GM23338 (cell line): Measurements from ENCODE around the gene LUZP2.

Experiments used
- CREB1 ChIP-seq: fragments of 250-450 bp; sonication (Bioruptor Pico); IDR thresholded peaks from 2 replicates; pipeline ENCODE4 v1.5.0; 2020; ENCODE audit warnings: low read depth, mild to moderate bottlenecking, moderate library complexity
- CTCF ChIP-seq, 2 experiments: fragments of 200-600 bp in 1 of 2; sonication (generic) in 1 of 2; conservative IDR thresholded peaks; 2 replicates each; pipeline versions ENCODE4 v1.5.1 to v1.6.1; 2016 to 2017; ENCODE audit warnings: antibody characterized with exemption in 2 of 2, low read depth in 2 of 2, mild to moderate bottlenecking in 2 of 2, moderate library complexity in 1 of 2
- EZH2 ChIP-seq: fragments of 200-600 bp; sonication (generic); IDR thresholded peaks from one replicate; pipeline ENCODE4 v1.8.0; 2017; ENCODE audit warnings: antibody characterized with exemption, mild to moderate bottlenecking, low read depth; ENCODE audit not compliant: unreplicated experiment
- EZH2phosphoT487 ChIP-seq: fragments of 200-600 bp; sonication (generic); IDR thresholded peaks from one replicate; pipeline ENCODE4 v1.8.1; 2018; ENCODE audit warnings: antibody characterized with exemption; ENCODE audit not compliant: unreplicated experiment
- JUNB ChIP-seq: IDR thresholded peaks from one replicate; pipeline ENCODE4 v1.6.1; 2016; ENCODE audit warnings: antibody characterized with exemption; ENCODE audit not compliant: unreplicated experiment
- POLR2AphosphoS5 ChIP-seq: IDR thresholded peaks from 2 replicates; pipeline ENCODE4 v1.6.1; 2016; ENCODE audit warnings: antibody characterized with exemption, low read depth
- REST ChIP-seq: IDR thresholded peaks from one replicate; pipeline ENCODE4 v1.6.1; 2018; ENCODE audit warnings: antibody characterized with exemption; ENCODE audit not compliant: unreplicated experiment
- STAT1 ChIP-seq: IDR thresholded peaks from one replicate; pipeline ENCODE4 v1.6.1; 2016; ENCODE audit warnings: antibody characterized with exemption; ENCODE audit not compliant: unreplicated experiment
- ZNF114 ChIP-seq: fragments of 250-450 bp; sonication (Bioruptor Pico); IDR thresholded peaks from 2 replicates; pipeline ENCODE4 v1.5.0; 2020; ENCODE audit warnings: mild to moderate bottlenecking, moderate library complexity
- ZNF462 ChIP-seq: fragments of 250-450 bp; sonication (Bioruptor Pico); IDR thresholded peaks from 2 replicates; pipeline ENCODE4 v1.5.0; 2020; ENCODE audit warnings: mild to moderate bottlenecking, moderate library complexity

GRCh38 chr11:24896118-24896835 lies 399.4 kb downstream of the LUZP2 start:
- TF ChIP-seq REST, result no peak
- TF ChIP-seq POLR2AphosphoS5, result no peak
- TF ChIP-seq EZH2phosphoT487, result no peak
- TF ChIP-seq CTCF (conservative IDR thresholded peaks at IDR 0.05; ENCODE audit: low read depth in 2 of 2), result no peak
- TF ChIP-seq EZH2, result no peak
- TF ChIP-seq STAT1, result no peak
- no peak for TF ChIP-seq ZNF114 (CRISPR knock-in tag)
- TF ChIP-seq JUNB, result no peak
- TF ChIP-seq CREB1 (CRISPR knock-in tag), result no peak
- TF ChIP-seq ZNF462 (CRISPR knock-in tag), result no peak
